ENCODE results near the gene ZFYVE16.
"Not testable (repeated sequence)": the region's sequence is repeated elsewhere in the genome, so short reads cannot be mapped to it uniquely, and the experiment has no call there.

The ZFYVE16 gene

GRCh38 chr5:80492741-80493140 is 84.9 kb downstream of the ZFYVE16 start:
- ATAC-seq (ENCODE audit: low read depth): no peak
- Histone ChIP-seq H3K9me3 (ENCODE audit: severe bottlenecking) (no peaks in the 10 kb centered on the region), H3K36me3 (ENCODE audit: low read depth) (no peaks in the 10 kb centered on the region), H3K27me3 (ENCODE audit: insufficient read depth, poor library complexity, severe bottlenecking) (no peaks in the 10 kb centered on the region), H3K4me3 (ENCODE audit: severe bottlenecking) (no peak overlapping the region), H3K27ac (ENCODE audit: poor library complexity, severe bottlenecking) (peak overlapping the region; percentile 34), H3K4me1 (ENCODE audit: insufficient read depth, poor library complexity, severe bottlenecking) (peaks cover 12% of the 10 kb centered on the region)
- no peak for TF ChIP-seq CTCF (IDR thresholded peaks at IDR 0.05; ENCODE audit: poor library complexity, severe bottlenecking)
- DNase-seq (ENCODE audit: low spot score): no peak

GRCh38 chr5:80493443-80493842 is 85.6 kb downstream of the ZFYVE16 start:
- not testable (repeated sequence) for H3K36me3 ChIP-seq (ENCODE audit: low read depth); DNase-seq (ENCODE audit: low spot score); H3K9me3 ChIP-seq (ENCODE audit: severe bottlenecking); H3K27me3 ChIP-seq (ENCODE audit: insufficient read depth, poor library complexity, severe bottlenecking); H3K4me3 ChIP-seq (ENCODE audit: severe bottlenecking)
- Histone ChIP-seq H3K4me1 (ENCODE audit: insufficient read depth, poor library complexity, severe bottlenecking) (peaks cover 12% of the 10 kb centered on the region), H3K27ac (ENCODE audit: poor library complexity, severe bottlenecking) (peak overlapping the region; percentile 34)
- peak; percentile 45; the same call in 1 of the 3 replicates for ATAC-seq (ENCODE audit: low read depth)

- Histone ChIP-seq H3K27me3 (ENCODE audit: insufficient read depth, poor library complexity, severe bottlenecking) (no peaks in the 10 kb centered on the region), H3K36me3 (ENCODE audit: low read depth) (no peaks in the 10 kb centered on the region), H3K4me1 (ENCODE audit: insufficient read depth, poor library complexity, severe bottlenecking) (peaks cover 12% of the 10 kb centered on the region), H3K9me3 (ENCODE audit: severe bottlenecking) (no peaks in the 10 kb centered on the region), H3K4me3 (ENCODE audit: severe bottlenecking) (no peak overlapping the region), H3K27ac (ENCODE audit: poor library complexity, severe bottlenecking) (no peak overlapping the region)
- ATAC-seq (ENCODE audit: low read depth): no peak
- DNase-seq (ENCODE audit: low spot score): no peak
- TF ChIP-seq CTCF (IDR thresholded peaks at IDR 0.05; ENCODE audit: poor library complexity, severe bottlenecking): no peak
Observed at GRCh38 chr5:80495891-80496290, 88.0 kb downstream of the ZFYVE16 start.

GRCh38 chr5:80502800-80503199 is 94.9 kb downstream of the ZFYVE16 start:
- no peaks in the 10 kb centered on the region for H3K36me3 ChIP-seq (ENCODE audit: low read depth)
- DNase-seq (ENCODE audit: low spot score) (no peak), ATAC-seq (ENCODE audit: low read depth) (no peak)
- no peak overlapping the region for H3K4me3 ChIP-seq (ENCODE audit: severe bottlenecking)
- H3K9me3 ChIP-seq (ENCODE audit: severe bottlenecking): peaks cover 2% of the 10 kb centered on the region
- no peak overlapping the region for H3K27ac ChIP-seq (ENCODE audit: poor library complexity, severe bottlenecking)
- no peaks in the 10 kb centered on the region for H3K27me3 ChIP-seq (ENCODE audit: insufficient read depth, poor library complexity, severe bottlenecking)
- H3K4me1 ChIP-seq (ENCODE audit: insufficient read depth, poor library complexity, severe bottlenecking): peaks cover 9% of the 10 kb centered on the region
- TF ChIP-seq CTCF (IDR thresholded peaks at IDR 0.05; ENCODE audit: poor library complexity, severe bottlenecking): no peak

- no peak overlapping the region for H3K4me3 ChIP-seq (ENCODE audit: severe bottlenecking)
- ATAC-seq (ENCODE audit: low read depth) (no peak), DNase-seq (ENCODE audit: low spot score) (no peak)
- H3K36me3 ChIP-seq (ENCODE audit: low read depth): no peaks in the 10 kb centered on the region
- H3K27me3 ChIP-seq (ENCODE audit: insufficient read depth, poor library complexity, severe bottlenecking): no peaks in the 10 kb centered on the region
- no peak overlapping the region for H3K27ac ChIP-seq (ENCODE audit: poor library complexity, severe bottlenecking)
- H3K9me3 ChIP-seq (ENCODE audit: severe bottlenecking): peaks cover 2% of the 10 kb centered on the region
- TF ChIP-seq CTCF (IDR thresholded peaks at IDR 0.05; ENCODE audit: poor library complexity, severe bottlenecking): no peak
- peaks cover 9% of the 10 kb centered on the region for H3K4me1 ChIP-seq (ENCODE audit: insufficient read depth, poor library complexity, severe bottlenecking)
Observed at GRCh38 chr5:80503641-80504040, 95.8 kb downstream of the ZFYVE16 start.

All from RWPE2 (cell line).